GDM1 (cell line): ENCODE results near the gene GPR137.
A peak's percentile ranks its signal among the peaks of the same experiment; 100 is the strongest.
"Not testable (repeated sequence)": the region's sequence is repeated elsewhere in the genome, so short reads cannot be mapped to it uniquely, and the experiment has no call there.

Experiments used
- DNase-seq: peaks from one replicate; lab custom pipeline; 2025; lab: John Stamatoyannopoulos, UW

Gene GPR137

DNA sequence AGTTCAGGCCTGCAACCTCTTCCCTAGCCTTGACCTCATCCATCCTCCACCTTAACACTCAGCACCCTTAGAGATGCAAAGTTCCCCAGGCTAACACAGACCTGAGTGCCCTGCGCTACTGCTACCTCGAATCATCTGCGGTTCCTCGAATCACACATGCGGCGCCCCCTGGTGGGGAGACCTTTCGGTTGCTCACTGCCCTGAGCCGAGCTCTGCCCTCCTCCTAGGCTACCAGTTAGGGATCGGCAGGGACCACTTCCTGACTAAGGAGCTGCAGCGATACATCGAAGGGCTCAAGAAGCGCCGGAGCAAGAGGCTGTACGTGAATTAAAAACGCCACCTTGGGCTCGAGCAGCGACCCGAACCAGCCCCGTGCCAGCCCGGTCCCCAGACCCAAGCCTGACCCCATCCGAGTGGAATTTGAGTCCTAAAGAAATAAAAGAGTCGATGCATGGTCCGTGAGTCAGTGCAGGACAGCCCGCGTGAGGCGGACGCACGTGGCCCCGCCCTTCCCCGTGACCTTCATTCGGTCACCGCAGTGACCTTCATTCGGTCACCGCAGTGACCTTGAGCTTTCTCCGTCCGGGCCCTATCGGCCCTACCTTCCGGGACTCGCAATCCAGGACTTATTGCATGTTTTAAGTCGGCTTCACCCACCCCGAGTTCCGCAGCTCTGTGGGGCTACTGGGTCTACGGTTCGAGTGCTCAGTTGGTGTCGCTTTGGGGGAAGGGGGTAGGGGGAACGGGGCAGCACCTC is 18.8 kb downstream of the GPR137 start:
- DNase-seq: peak; percentile 84

GRCh38 chr11:64305075-64305690 is 19.5 kb downstream of the GPR137 start, which contains the start of gene ESRRA:
ESRRA (plus strand) TSS chr11:64305524; CDS start chr11:64307180, 1,656 bp downstream.
- peak; percentile 100 for DNase-seq

DNA sequence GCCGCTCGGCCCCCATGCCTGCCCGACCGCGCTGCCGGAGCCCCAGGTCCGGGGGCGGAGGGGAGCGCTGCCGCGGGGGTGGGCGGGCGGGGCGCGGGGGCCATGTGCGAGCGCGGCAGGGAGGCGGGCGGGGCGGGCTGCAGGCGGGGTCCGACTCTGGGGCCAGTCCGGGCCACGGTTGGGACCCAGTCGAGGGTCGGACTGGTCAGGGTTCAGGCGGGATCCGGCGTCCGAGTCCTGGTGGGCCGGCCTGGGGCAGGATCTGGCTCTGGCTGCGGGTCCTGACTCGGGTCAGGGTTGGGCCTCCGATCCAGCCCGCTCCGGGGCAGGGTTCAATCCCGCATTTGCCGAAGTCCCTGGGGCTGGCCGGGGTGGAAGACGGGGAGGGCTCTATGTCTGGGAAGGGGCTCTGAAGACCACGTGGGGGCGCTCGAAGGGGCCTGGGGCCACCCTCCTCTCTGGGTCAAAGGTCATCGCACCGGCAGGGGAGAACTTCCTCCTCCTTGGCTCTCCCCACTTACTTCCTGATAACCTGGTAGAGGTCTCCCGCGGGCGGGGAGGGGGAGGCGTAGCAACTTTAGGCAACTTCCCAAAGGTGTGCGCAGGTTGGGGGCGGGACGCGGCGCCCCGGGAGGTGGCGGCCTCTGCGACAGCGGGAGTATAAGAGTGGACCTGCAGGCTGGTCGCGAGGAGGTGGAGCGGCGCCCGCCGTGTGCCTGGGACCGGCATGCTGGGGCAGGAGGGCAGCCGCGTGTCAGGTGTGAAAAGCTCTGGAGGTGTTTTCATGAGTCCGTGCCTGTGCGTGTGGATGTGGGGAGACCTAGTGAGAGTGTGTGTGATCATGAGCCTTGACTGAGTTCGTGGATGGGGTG is 20.3 kb downstream of the GPR137 start:
- DNase-seq: peak; percentile 52

DNA sequence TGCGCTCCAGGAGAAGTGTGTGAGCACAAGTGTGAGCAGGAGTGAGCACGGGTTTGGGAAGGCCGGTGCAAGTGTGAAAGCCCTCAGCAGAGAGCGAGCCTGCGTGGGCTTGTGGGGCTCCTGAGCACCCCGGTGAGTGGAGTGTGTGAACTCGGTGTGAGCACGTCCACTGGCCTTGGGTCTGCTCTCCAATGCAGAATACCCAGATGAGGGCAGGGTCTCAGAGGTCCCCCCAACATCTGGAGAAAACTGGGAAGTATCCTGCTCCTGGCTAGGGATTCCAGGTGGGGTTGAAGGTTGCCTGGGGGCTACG is 20.9 kb downstream of the GPR137 start:
- DNase-seq: no peak

DNA sequence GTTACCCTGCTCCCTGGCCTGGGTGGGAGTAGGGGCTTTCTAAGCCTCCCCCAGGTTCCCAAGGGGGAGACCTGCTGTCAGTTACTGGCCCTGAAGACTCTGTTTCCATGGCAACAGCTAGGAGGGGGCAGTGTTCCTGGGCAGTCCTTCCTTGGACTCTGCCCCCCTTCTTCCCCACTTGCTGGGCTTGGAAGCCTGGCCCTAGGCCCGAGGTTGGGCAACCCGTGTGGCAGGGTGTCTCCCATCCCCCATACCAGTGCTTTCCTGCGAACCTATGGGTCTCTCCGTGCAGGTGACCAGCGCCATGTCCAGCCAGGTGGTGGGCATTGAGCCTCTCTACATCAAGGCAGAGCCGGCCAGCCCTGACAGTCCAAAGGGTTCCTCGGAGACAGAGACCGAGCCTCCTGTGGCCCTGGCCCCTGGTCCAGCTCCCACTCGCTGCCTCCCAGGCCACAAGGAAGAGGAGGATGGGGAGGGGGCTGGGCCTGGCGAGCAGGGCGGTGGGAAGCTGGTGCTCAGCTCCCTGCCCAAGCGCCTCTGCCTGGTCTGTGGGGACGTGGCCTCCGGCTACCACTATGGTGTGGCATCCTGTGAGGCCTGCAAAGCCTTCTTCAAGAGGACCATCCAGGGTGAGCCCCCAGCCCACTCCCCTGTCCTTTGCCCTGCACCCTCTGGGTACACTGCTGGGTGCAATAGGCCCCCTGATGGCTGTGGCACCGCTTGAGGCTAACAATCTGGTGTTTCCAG is 21.4 kb downstream of the GPR137 start:
- no peak for DNase-seq

- not testable (repeated sequence) for DNase-seq
These were observed 22.1 kb downstream of the GPR137 start for GRCh38 chr11:64307795-64308194.

GRCh38 chr11:64312947-64313346 is 27.3 kb downstream of the GPR137 start:
- no peak for DNase-seq

DNA sequence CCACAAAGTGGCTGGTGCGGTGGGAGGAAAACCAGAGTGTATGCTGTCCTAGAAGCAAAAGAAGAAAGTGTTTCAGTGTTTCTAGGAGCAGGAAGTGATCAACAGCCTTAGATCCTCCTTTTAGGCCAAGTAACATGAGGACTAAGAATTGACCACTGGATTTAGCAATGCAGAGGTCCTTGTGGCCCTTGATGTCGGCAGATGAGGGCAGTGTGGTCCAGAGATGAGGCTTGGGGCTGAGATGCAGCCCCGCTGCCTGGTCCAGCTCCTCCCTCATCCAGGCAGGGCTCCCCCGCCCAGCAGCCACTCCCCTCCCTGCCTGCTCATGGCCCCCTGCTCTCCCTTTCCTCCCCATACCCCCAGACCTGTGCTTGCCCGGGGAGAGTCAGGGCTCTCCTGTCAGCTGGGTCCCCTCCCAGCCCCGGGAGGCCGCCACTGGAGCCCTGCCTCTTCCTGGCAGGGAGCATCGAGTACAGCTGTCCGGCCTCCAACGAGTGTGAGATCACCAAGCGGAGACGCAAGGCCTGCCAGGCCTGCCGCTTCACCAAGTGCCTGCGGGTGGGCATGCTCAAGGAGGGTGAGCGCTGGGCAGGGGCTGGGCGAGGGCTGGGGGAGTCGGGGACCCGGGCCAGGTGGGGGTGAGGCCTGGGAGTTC is 28.0 kb downstream of the GPR137 start:
- no peak for DNase-seq

DNA sequence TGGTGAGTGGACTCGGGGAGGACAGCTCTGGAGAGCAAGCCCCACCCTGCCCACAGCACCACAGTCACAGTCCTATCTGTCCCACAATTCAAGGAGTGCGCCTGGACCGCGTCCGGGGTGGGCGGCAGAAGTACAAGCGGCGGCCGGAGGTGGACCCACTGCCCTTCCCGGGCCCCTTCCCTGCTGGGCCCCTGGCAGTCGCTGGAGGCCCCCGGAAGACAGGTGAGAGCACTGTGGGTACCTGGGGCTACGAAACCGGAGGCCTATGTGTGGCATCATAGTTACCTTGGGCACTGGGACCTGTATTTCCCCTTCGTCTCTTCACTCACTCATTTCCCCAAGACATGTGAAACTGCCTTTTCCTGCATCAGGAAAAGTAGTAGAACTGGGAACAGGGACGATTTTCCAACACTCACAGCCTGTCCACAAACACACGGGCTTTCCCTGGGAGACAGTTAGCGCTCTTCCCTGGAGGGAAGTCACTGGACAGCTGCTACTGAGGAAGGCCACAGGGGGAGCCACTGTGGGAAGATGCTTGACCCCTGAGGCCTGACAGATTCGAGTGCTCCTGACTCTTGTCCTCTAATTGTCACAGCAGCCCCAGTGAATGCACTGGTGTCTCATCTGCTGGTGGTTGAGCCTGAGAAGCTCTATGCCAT is 28.6 kb downstream of the GPR137 start:
- DNase-seq: no peak

DNA sequence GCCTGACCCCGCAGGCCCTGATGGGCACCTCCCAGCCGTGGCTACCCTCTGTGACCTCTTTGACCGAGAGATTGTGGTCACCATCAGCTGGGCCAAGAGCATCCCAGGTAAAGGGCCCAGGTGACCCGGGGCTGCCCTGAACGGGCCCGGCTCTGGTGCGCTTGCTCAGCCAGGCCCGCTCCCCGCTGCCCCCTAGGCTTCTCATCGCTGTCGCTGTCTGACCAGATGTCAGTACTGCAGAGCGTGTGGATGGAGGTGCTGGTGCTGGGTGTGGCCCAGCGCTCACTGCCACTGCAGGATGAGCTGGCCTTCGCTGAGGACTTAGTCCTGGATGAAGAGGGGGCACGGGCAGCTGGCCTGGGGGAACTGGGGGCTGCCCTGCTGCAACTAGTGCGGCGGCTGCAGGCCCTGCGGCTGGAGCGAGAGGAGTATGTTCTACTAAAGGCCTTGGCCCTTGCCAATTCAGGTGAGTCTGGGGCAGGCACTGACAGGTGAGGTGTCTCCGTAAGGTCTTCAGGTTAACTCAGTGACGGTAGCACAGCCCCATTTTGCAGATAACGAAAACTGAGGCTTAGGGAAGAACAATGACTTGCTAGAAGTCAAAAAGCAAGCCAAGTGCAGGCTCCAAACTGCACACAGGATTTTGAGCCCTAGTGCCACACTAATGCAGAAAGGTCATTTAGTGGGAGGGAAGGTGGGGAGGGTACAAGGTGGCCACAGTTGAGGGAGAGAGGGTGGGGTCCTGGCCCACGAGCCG is 29.3 kb downstream of the GPR137 start:
- DNase-seq: no peak

- not testable (repeated sequence) for DNase-seq
These were observed 30.2 kb downstream of the GPR137 start for GRCh38 chr11:64315667-64316526.

- no peak for DNase-seq
These were observed 31.1 kb downstream of the GPR137 start for GRCh38 chr11:64316672-64317324.

- peak; percentile 95 for DNase-seq
These were observed 31.8 kb downstream of the GPR137 start, which contains the start of gene TRMT112 for GRCh38 chr11:64317325-64317960. TRMT112 (minus strand) TSS chr11:64317559; CDS start chr11:64317526, 33 bp downstream.

GRCh38 chr11:64317961-64318765 is 32.5 kb downstream of the GPR137 start, which contains the start of gene PRDX5:
PRDX5 (plus strand) TSS chr11:64318121; CDS start chr11:64318216, 95 bp downstream.
- DNase-seq: peak; percentile 98

DNA sequence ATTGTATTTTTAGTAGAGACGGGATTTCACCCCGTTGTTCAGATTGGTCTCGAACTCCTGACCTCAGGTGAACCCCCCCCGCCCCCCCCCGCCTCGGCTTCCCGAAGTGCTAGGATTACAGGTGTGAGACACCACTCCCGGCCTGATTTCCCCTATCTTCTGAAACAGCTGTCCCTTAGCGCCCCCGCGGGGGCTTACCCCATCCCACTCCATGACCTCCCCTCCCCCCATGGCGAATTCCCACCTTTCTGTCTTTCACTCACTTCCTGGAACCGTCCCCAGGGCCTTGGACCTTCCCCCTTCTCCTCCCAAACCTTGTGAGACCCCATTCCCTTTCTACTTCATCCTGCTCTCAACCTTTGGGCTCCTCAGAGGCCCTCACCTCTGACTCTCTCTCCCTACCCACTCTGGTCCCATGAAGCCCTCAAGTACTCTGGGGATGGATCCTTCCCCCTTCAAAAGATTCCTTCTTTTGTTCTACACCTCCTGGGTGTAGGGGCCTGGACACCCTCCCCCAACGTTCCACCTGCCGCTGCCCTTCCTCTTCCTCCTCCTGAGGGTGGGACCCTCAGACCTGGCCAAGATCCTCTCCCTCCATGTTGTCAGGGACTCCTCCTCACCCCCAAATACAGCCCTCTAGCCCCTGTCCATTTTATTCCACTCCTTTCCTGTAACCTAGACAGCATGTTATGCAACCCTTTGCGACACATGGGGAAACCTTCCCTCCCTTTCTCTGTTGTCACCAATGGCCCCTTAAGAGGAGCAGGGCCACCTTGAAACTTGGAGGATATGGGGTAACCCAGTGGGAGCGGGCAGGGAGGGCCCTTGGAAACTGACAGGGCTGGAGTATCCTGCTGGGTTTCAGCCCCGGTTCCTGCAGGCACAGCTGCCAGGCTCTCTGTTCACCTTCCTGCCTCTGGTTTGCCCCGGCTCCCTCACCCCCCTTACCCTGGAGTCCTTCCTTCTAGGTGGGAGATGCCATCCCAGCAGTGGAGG is 33.4 kb downstream of the GPR137 start:
- no peak for DNase-seq

GRCh38 chr11:64320556-64320955 is 34.9 kb downstream of the GPR137 start:
- DNase-seq: no peak
